Hepatocyte (in vitro differentiated cells): ENCODE measurements around the gene PDZRN4. TPM values are rescaled to one million over a fixed set of nuclear protein-coding genes. Genes with fewer than 3 reads are reported as not detected.

Source experiments
- DNase-seq: peaks from one replicate; pipeline ENCODE4 v3.0.0-alpha.2; 2016; ENCODE audit warnings: low spot score
- H2AFZ ChIP-seq: fragments of 200-600 bp; sonication (generic); 2 replicates; pipeline ENCODE4 v1.6.0; 2016; ENCODE audit warnings: antibody characterized with exemption, mild to moderate bottlenecking
- H3K27ac ChIP-seq: fragments of 200-600 bp; sonication (generic); 2 replicates; pipeline ENCODE4 v1.5.1; 2016; ENCODE audit warnings: mild to moderate bottlenecking
- H3K27me3 ChIP-seq: fragments of 200-600 bp; sonication (generic); 2 replicates; pipeline ENCODE4 v1.6.1; 2016
- H3K36me3 ChIP-seq: fragments of 200-600 bp; sonication (generic); replicated peaks from 2 replicates; pipeline ENCODE4 v1.5.1; 2016; ENCODE audit warnings: low read depth; ENCODE audit not compliant: insufficient read depth
- H3K4me1 ChIP-seq: fragments of 200-600 bp; sonication (generic); 2 replicates; pipeline ENCODE4 v1.5.1; 2016; ENCODE audit warnings: mild to moderate bottlenecking, moderate library complexity; ENCODE audit not compliant: insufficient read depth
- H3K4me2 ChIP-seq: fragments of 200-600 bp; sonication (generic); 2 replicates; pipeline ENCODE4 v1.6.0; 2016
- H3K4me3 ChIP-seq: fragments of 200-600 bp; sonication (generic); 2 replicates; pipeline ENCODE4 v1.5.1; 2016; ENCODE audit warnings: mild to moderate bottlenecking
- H3K79me2 ChIP-seq: fragments of 200-600 bp; sonication (generic); 2 replicates; pipeline ENCODE4 v1.6.0; 2017; ENCODE audit warnings: mild to moderate bottlenecking
- H3K9me2 ChIP-seq: fragments of 200-600 bp; sonication (generic); replicated peaks from 2 replicates; pipeline ENCODE4 v1.6.0; 2017; ENCODE audit warnings: mild to moderate bottlenecking; ENCODE audit not compliant: insufficient read depth
- H3K9me3 ChIP-seq: fragments of 200-600 bp; sonication (generic); 2 replicates; pipeline ENCODE4 v1.5.1; 2016; ENCODE audit warnings: low read depth, mild to moderate bottlenecking
- H4K20me1 ChIP-seq: fragments of 200-600 bp; sonication (generic); 2 replicates; pipeline ENCODE4 v1.6.0; 2016; ENCODE audit warnings: mild to moderate bottlenecking; ENCODE audit not compliant: insufficient read depth, poor library complexity, severe bottlenecking
- EZH2 ChIP-seq: fragments of 200-600 bp; sonication (generic); IDR thresholded peaks from 2 replicates; pipeline ENCODE4 v1.6.1; 2016; ENCODE audit warnings: antibody characterized with exemption, mild to moderate bottlenecking, borderline replicate concordance
- EZH2phosphoT487 ChIP-seq: fragments of 200-600 bp; sonication (generic); IDR thresholded peaks from one replicate; pipeline ENCODE4 v1.6.1; 2018; ENCODE audit warnings: antibody characterized with exemption, mild to moderate bottlenecking, low read depth, moderate library complexity; ENCODE audit not compliant: unreplicated experiment, severe bottlenecking
- WGBS: methylation state at CpG from one replicate; pipeline ENCODE4 v1.1.6; 2016; ENCODE audit warnings: low lambda C conversion rate; ENCODE audit errors: missing lambda C conversion rate; 5-methylcytosine and 5-hydroxymethylcytosine counted together
- polyA plus RNA-seq: library from polyadenylated mRNA; unstranded; fragments of >200 nt; fragmentation: Nextera tagmentation; extraction: Ambion mirVana; gene quantifications from 2 replicates; pipeline ENCODE4 v1.2.1, GENCODE V29; 2016
- total RNA-seq: library from RNA; depleted of rRNA; stranded (reverse); fragments of >200 nt; gene quantifications from 2 replicates; pipeline ENCODE4 v1.2.3, GENCODE V29; 2014
- TF ChIP-seq, protein P1 (sequence below): fragments of 200-600 bp; sonication (generic); IDR thresholded peaks from 2 replicates; pipeline ENCODE4 v1.5.1; 2016; ENCODE audit warnings: antibody characterized with exemption, mild to moderate bottlenecking; ENCODE audit not compliant: poor library complexity

PDZRN4 gene
- total and polyA plus RNA-seq, 2 experiments from 2014 or later, result 2.2 to 2.3 TPM

DNA sequence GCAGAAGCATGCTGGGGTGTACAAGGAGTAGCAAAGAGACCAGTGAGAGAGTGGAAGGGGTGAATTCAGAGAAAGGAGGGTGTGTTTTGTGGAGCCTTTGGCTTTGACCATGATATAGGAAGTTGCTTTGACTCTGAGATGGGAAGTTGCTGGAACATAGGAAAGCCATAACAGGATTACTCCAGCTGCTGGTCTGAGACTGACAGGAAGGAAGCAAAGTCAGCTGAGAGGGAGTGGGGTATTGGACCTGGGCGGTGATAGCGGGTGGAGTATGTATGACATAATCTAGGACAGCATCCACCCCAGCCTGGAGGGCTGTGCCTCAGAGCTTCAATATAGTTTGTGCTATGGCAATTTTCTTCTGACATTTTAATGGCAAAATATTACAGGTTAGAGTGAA lies 324.4 kb downstream of the PDZRN4 start:
- H3K36me3 ChIP-seq, result no peaks in the 10 kb centered on the region
- H3K27ac ChIP-seq, result no peak overlapping the region
- no peaks in the 10 kb centered on the region for H3K27me3 ChIP-seq
- no peaks in the 10 kb centered on the region for H4K20me1 ChIP-seq
- DNase-seq, result no peak
- H3K79me2 ChIP-seq, result no peaks in the 10 kb centered on the region
- H3K9me3 ChIP-seq, result no peaks in the 10 kb centered on the region
- no peak overlapping the region for H3K4me3 ChIP-seq
- no peaks in the 10 kb centered on the region for H3K4me1 ChIP-seq
- no peaks in the 10 kb centered on the region for H3K9me2 ChIP-seq
- TF ChIP-seq, protein P1, sequence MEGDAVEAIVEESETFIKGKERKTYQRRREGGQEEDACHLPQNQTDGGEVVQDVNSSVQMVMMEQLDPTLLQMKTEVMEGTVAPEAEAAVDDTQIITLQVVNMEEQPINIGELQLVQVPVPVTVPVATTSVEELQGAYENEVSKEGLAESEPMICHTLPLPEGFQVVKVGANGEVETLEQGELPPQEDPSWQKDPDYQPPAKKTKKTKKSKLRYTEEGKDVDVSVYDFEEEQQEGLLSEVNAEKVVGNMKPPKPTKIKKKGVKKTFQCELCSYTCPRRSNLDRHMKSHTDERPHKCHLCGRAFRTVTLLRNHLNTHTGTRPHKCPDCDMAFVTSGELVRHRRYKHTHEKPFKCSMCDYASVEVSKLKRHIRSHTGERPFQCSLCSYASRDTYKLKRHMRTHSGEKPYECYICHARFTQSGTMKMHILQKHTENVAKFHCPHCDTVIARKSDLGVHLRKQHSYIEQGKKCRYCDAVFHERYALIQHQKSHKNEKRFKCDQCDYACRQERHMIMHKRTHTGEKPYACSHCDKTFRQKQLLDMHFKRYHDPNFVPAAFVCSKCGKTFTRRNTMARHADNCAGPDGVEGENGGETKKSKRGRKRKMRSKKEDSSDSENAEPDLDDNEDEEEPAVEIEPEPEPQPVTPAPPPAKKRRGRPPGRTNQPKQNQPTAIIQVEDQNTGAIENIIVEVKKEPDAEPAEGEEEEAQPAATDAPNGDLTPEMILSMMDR, result no peak
- no peak for TF ChIP-seq EZH2phosphoT487
- TF ChIP-seq EZH2, result no peak
- H2AFZ ChIP-seq, result no peak overlapping the region
- WGBS, result 90% methylated on average over 2 of the region's 2 CpGs
- no peak overlapping the region for H3K4me2 ChIP-seq

DNA sequence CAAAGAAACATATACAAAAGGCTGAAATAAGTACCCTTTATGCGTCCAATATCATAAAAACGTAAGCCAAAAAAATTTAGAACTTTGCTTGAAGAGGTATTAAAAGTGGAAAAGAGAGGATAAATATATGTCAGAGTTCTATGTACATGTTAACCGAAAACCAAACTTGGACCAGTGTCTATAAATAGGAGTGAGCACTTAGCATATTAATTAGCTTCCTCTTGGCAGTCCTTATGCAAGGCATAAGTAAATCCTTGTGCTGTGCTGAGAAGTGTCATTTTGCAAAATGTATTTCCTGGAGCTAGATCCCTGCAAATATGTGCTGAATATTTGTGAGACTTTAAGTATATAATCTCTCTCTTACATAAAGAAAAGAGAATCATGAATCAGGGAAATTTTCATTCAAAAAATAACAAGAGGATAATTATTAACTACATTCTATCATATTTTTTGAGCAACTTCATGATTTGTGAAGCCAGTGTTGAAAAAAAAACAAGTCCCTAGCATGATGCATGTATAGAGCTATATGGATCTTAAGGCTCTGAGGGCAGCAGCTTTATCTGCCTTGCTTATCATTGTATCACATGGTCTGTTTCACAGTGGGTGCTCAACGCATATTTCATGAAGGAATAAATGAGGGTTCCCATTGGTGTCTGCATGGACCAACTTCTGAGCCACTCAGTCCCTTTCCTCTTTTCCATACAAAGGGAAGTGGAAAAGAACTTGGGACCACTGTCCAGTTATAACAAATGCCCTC lies 326.1 kb downstream of the PDZRN4 start:
- no peaks in the 10 kb centered on the region for H3K4me1 ChIP-seq
- DNase-seq, result no peak
- no peaks in the 10 kb centered on the region for H3K36me3 ChIP-seq
- TF ChIP-seq, protein P1, result no peak
- H3K27me3 ChIP-seq, result no peaks in the 10 kb centered on the region
- H3K4me3 ChIP-seq, result no peak overlapping the region
- H3K9me3 ChIP-seq, result no peaks in the 10 kb centered on the region
- no peak overlapping the region for H2AFZ ChIP-seq
- 81% methylated on average over 4 of the region's 4 CpGs for WGBS
- no peaks in the 10 kb centered on the region for H4K20me1 ChIP-seq
- no peaks in the 10 kb centered on the region for H3K79me2 ChIP-seq
- H3K4me2 ChIP-seq, result no peak overlapping the region
- no peaks in the 10 kb centered on the region for H3K9me2 ChIP-seq
- H3K27ac ChIP-seq, result no peak overlapping the region

DNA sequence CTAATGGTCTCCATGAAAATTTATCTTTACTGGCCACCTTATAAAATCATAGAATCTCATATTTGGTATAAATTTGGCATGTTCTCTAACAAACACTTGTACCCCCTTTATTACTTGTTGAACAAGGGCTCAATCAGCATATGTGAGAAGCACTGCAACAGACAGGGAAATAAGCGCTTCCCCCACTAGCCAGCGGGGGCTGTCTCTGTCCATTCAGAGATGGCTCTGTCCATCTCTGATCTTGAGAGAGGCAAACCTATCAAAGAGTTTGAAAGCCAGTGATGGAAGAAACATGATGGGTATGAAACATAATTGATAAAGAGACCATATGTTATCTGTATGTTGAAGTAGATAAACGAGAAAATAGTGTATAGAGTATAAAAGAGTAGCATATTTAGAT lies 326.8 kb downstream of the PDZRN4 start:
- Histone ChIP-seq H3K4me3 (no peak overlapping the region), H2AFZ (no peak overlapping the region), H3K27me3 (no peaks in the 10 kb centered on the region), H4K20me1 (no peaks in the 10 kb centered on the region), H3K36me3 (no peaks in the 10 kb centered on the region), H3K9me2 (no peaks in the 10 kb centered on the region), H3K4me1 (no peaks in the 10 kb centered on the region), H3K4me2 (no peak overlapping the region), H3K27ac (no peak overlapping the region), H3K79me2 (no peaks in the 10 kb centered on the region), H3K9me3 (no peaks in the 10 kb centered on the region)
- no peak for DNase-seq
- TF ChIP-seq EZH2phosphoT487, result no peak
- TF ChIP-seq EZH2, result no peak
- TF ChIP-seq, protein P1, result no peak
- 92% methylated on average over 3 of the region's 3 CpGs for WGBS
